ENCODE data around the gene UNC13B.
A peak's percentile ranks its signal among the peaks of the same experiment; 100 is the strongest.
"Not testable (repeated sequence)": the region's sequence is repeated elsewhere in the genome, so short reads cannot be mapped to it uniquely, and the experiment has no call there.

UNC13B gene

GRCh38 chr9:35161713-35162604 lies at the start of gene UNC13B:
UNC13B (plus strand) TSS chr9:35162009; CDS start chr9:35162284, 275 bp downstream.
- DNase-seq: peak; percentile 50 to 79

- DNase-seq: no peak
Measured at GRCh38 chr9:35112257-35113020, 49.4 kb upstream of the UNC13B start.

GRCh38 chr9:35114113-35114839 lies 47.5 kb upstream of the UNC13B start:
- DNase-seq: peak; percentile 57 to 85

GRCh38 chr9:35114840-35115628 lies 46.8 kb upstream of the UNC13B start:
- DNase-seq: peak in 1 of 2 experiments; percentile 3

- DNase-seq: peak; percentile 88 to 89
Measured at GRCh38 chr9:35115680-35116538, 45.9 kb upstream of the UNC13B start, which contains the start of gene ATOSB. ATOSB (minus strand) TSS chr9:35115862; CDS start chr9:35108274, 7,588 bp downstream.

GRCh38 chr9:35116539-35116897 lies 45.3 kb upstream of the UNC13B start:
- no peak for DNase-seq

GRCh38 chr9:35116898-35117551 lies 44.8 kb upstream of the UNC13B start:
- DNase-seq: peak; percentile 76 to 80

GRCh38 chr9:35134920-35135319 lies 26.9 kb upstream of the UNC13B start:
- no peak for DNase-seq

- no peak for DNase-seq
Measured at GRCh38 chr9:35135988-35136387, 25.8 kb upstream of the UNC13B start.

- DNase-seq: no peak
Measured at GRCh38 chr9:35136866-35137265, 24.9 kb upstream of the UNC13B start.

GRCh38 chr9:35140093-35140492 lies 21.7 kb upstream of the UNC13B start:
- no peak for DNase-seq

GRCh38 chr9:35142037-35142436 lies 19.8 kb upstream of the UNC13B start:
- no peak for DNase-seq

- DNase-seq: not testable (repeated sequence)
Measured at GRCh38 chr9:35147941-35148563, 13.8 kb upstream of the UNC13B start.

- no peak for DNase-seq
Measured at GRCh38 chr9:35152926-35153325, 8.9 kb upstream of the UNC13B start.

- no peak for DNase-seq
Measured at GRCh38 chr9:35156781-35157180, 5.0 kb upstream of the UNC13B start.

- DNase-seq: not testable (repeated sequence)
Measured at GRCh38 chr9:35157836-35158235, 4.0 kb upstream of the UNC13B start.

- DNase-seq: no peak
Measured at GRCh38 chr9:35158501-35159280, 3.1 kb upstream of the UNC13B start.

- DNase-seq: no peak
Measured at GRCh38 chr9:35162605-35163315, 951 bp downstream of the UNC13B start.

GRCh38 chr9:35163413-35163812 lies 1.6 kb downstream of the UNC13B start:
- no peak for DNase-seq
